Epithelial cell of esophagus (primary cell): ENCODE measurements around the gene UBR3.
A peak's percentile ranks its signal among the peaks of the same experiment; 100 is the strongest.

Source experiments
- DNase-seq: peaks from one replicate; pipeline ENCODE4 v3.0.0; 2010; ENCODE audit warnings: low read depth
- H3K4me3 ChIP-seq: 2 replicates; pipeline ENCODE4 v1.5.1; 2011; ENCODE audit warnings: mild to moderate bottlenecking, low read length, control low read depth
- TF ChIP-seq, protein P1 (sequence below): IDR thresholded peaks from 2 replicates; pipeline ENCODE4 v1.5.1; 2011; ENCODE audit warnings: low read depth, mild to moderate bottlenecking, low read length, control low read depth, inconsistent platforms; ENCODE audit not compliant: insufficient read depth; ENCODE audit errors: missing control alignments

UBR3 gene

DNA sequence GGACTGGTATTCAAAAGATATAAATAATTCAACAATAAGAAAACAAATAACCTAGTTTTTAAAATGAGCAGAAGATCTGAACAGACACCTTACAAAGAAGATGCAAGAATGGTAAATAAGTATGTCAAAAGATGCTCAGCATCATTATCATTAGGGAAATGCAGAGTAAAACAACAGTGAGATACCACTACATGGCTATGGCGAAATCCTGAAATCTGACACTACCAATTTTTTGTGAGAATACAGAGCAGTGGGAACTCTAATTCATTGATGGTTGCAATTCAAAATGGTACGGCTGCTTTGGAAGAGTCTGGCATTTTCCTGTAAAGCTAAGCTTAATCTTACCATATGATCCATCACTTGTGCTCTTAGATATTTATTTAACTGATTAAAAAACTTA is 151.8 kb downstream of the UBR3 start:
- H3K4me3 ChIP-seq, result no peak overlapping the region
- TF ChIP-seq, protein P1, sequence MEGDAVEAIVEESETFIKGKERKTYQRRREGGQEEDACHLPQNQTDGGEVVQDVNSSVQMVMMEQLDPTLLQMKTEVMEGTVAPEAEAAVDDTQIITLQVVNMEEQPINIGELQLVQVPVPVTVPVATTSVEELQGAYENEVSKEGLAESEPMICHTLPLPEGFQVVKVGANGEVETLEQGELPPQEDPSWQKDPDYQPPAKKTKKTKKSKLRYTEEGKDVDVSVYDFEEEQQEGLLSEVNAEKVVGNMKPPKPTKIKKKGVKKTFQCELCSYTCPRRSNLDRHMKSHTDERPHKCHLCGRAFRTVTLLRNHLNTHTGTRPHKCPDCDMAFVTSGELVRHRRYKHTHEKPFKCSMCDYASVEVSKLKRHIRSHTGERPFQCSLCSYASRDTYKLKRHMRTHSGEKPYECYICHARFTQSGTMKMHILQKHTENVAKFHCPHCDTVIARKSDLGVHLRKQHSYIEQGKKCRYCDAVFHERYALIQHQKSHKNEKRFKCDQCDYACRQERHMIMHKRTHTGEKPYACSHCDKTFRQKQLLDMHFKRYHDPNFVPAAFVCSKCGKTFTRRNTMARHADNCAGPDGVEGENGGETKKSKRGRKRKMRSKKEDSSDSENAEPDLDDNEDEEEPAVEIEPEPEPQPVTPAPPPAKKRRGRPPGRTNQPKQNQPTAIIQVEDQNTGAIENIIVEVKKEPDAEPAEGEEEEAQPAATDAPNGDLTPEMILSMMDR, result no peak
- DNase-seq, result no peak

DNA sequence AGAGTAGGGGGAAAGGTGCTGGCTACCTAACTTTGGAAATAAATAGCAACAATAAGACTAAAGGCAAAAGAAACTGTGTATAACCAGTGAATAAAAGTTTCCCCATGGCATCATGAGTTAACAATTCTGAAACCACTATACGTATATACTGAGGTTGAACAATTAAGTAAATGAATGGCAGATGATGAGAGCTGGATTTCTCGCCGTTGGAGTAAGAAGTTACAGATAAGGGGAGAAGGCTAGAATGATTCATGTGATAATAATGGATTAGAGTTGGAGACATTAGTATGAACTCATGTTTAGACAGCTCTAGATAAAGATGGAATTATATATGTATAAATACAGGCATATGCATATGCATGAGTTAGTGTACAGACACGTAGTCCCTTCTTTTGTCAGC is 152.7 kb downstream of the UBR3 start:
- TF ChIP-seq, protein P1, result no peak
- no peak overlapping the region for H3K4me3 ChIP-seq
- no peak for DNase-seq

DNA sequence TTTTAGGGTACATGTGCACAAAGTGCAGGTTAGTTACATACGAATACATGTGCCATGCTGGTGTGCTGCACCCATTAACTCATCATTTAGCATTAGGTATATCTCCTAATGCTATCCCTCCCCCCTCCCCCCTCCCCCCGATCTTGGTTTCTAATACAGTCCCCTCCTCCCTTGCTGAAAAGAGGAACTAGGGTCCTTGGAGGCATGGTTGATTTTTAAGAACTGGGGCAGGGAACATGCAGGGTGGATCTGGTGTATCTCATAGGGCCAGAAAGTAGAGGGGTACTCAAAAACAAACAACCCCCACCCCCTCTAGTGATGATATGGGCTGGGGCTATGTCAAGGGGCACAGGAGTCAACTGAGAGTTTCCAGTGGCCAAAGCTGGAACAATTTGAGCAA is 153.4 kb downstream of the UBR3 start:
- TF ChIP-seq, protein P1, result no peak
- DNase-seq, result no peak
- H3K4me3 ChIP-seq, result no peak overlapping the region

DNA sequence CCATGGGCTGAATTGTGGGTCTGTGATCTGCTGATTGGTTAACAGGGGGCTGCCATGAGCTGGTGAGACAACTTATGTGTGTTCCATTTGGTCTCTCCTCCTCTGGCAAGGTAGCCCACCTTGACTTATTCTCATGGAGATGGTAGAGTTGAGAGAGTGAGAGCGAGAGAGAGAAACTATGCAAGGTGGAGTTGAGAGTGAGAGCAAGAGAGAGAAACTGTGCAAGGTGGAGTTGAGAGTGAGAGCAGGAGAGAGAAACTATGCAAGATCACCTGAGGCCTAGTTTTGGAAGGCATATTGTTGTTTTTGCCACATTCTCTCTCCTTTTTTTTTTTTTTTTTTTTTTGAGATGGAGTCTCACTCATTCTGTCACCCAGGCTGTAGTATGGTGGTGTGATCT is 155.7 kb downstream of the UBR3 start:
- DNase-seq, result no peak
- no peak overlapping the region for H3K4me3 ChIP-seq
- TF ChIP-seq, protein P1, result no peak

DNA sequence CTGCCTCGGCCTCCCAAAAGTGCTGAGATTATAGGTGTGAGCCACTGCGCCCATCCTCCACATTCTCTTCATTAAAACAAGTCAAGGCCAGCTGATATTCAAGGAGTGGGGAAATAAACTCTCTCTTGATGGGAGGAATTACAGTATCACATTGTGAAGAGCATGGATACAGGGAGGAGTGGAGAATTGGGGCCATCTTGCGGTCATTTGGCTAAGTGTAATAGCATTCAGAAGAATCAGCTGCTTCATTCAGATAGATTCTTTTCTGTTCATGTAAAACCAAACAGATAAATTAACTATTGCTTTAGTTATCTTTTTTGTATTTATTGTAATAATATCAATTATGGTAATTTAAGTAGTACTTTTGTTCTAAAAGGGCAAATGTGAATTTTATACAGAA is 156.3 kb downstream of the UBR3 start:
- no peak overlapping the region for H3K4me3 ChIP-seq
- DNase-seq, result peak; percentile 5
- TF ChIP-seq, protein P1, result no peak

DNA sequence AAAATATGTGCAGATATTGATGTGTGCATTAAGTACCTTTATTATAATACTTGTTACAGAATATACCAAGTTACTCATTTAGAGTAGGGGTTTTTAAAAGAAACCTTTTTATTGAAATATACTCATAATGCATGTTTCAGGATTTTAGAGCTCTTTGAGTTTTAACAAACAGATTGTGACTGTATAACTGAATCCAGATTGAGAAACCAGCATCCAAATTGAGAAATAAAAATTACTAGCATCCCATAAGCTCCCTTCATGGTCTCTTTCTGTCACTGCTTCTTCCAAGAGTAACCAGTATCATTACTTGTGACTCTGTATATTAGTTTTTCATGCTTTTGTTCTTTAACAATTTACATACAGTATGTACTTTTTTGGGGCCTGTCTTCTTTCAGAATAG is 156.9 kb downstream of the UBR3 start:
- TF ChIP-seq, protein P1, result no peak
- H3K4me3 ChIP-seq, result no peak overlapping the region
- DNase-seq, result no peak

DNA sequence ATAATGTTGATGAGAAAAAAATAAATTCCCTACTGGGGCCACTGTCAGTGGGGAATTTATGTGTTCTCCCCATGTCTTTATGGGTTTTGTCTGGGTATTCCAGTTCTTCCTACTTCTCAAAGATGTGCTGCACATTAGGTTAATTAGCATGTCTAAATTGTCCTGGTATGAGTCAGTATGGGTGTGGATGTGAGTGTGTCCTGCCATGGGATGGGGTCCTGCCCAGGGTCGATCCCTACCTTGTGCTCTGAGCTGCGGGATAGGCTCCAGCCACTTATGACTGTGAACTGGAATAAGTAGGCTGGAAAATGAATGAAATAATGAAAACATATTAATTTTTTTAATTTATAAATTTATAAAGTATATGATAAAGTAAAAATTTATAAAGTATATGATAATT is 167.5 kb downstream of the UBR3 start:
- no peak overlapping the region for H3K4me3 ChIP-seq
- TF ChIP-seq, protein P1, result no peak
- no peak for DNase-seq
